ENCODE measurements around the gene SYMPK. TPM values are rescaled to one million over a fixed set of nuclear protein-coding genes. Genes with fewer than 3 reads are reported as not detected.

Gene SYMPK
- total and polyA plus RNA-seq, 2 donors from 2014 or later: 61.5 to 77.4 TPM

DNA sequence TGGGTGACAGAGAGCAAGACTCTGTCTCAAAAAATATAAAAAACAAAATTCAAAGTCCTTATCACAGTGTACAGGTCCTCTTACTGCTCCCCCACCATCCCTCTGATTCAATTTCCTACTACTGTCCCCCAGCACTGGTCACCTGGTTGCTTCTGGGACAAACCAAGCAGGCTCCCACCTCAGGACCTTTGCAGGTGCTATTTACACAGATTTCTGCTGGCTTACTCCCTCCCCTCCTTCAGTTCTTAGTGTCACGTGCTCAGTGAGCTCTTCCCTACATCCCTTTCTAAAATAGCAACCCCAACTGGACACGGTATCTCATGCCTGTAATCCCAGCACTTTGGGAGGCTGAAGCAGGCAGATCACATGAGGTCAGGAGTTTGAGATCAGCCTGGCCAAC lies 17.0 kb upstream of the SYMPK start:
- Histone ChIP-seq H3K4me1 (ENCODE audit: control insufficient read depth in 2 of 3, insufficient read depth in 2 of 3, low read depth in 1 of 3, low read length in 3 of 3) (peaks cover 0 to 31% (median 11%) of the 10 kb centered on the region in 3 donors), H3K27me3 (ENCODE audit: control insufficient read depth, insufficient read depth, low read length) (no peaks in the 10 kb centered on the region), H3K4me3 (ENCODE audit: low read length in 3 of 3) (no peak overlapping the region), H3K9me3 (ENCODE audit: control insufficient read depth in 2 of 3, insufficient read depth in 1 of 3, low read length in 3 of 3) (no peaks in the 10 kb centered on the region), H3K9ac (ENCODE audit: low read length in 3 of 3) (no peak overlapping the region), H3K27ac (ENCODE audit: low read depth in 2 of 2, low read length in 2 of 2) (no peak overlapping the region), H3K36me3 (ENCODE audit: control insufficient read depth in 2 of 3, insufficient read depth in 3 of 3, low read length in 3 of 3) (no peaks in the 10 kb centered on the region)
- FAIRE-seq (no peak), DNase-seq (no peak)
- TF ChIP-seq, protein P1, sequence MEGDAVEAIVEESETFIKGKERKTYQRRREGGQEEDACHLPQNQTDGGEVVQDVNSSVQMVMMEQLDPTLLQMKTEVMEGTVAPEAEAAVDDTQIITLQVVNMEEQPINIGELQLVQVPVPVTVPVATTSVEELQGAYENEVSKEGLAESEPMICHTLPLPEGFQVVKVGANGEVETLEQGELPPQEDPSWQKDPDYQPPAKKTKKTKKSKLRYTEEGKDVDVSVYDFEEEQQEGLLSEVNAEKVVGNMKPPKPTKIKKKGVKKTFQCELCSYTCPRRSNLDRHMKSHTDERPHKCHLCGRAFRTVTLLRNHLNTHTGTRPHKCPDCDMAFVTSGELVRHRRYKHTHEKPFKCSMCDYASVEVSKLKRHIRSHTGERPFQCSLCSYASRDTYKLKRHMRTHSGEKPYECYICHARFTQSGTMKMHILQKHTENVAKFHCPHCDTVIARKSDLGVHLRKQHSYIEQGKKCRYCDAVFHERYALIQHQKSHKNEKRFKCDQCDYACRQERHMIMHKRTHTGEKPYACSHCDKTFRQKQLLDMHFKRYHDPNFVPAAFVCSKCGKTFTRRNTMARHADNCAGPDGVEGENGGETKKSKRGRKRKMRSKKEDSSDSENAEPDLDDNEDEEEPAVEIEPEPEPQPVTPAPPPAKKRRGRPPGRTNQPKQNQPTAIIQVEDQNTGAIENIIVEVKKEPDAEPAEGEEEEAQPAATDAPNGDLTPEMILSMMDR (IDR thresholded peaks at IDR 0.05; ENCODE audit: borderline replicate concordance, extremely low read depth, insufficient read depth): no peak
- intact Hi-C loops (cut with DNase I): no loop called here

DNA sequence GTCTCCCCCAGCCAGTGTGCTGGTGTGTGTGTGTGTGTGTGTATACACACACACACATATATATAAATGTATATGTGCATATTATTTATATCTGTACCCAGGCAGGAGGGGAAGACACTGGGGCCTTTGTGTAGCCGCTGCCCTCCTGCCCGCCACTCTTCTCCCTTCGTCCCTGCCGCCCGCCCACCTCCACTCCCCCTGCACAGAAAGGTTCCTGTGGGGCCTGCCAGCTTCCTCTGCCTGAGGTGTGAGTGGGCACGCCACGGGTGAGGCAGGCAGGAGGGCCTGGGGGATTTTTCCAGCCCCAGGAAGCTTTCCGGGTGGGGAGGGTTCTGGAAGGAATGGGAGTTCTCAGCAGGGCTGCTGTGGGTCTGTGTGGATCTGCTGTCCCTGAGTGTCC lies 16.1 kb upstream of the SYMPK start:
- intact Hi-C loops (cut with DNase I): no loop called here
- Histone ChIP-seq H3K9me3 (ENCODE audit: control insufficient read depth in 2 of 3, insufficient read depth in 1 of 3, low read length in 3 of 3) (no peaks in the 10 kb centered on the region), H3K9ac (ENCODE audit: low read length in 3 of 3) (no peak overlapping the region), H3K36me3 (ENCODE audit: control insufficient read depth in 2 of 3, insufficient read depth in 3 of 3, low read length in 3 of 3) (no peaks in the 10 kb centered on the region), H3K4me3 (ENCODE audit: low read length in 3 of 3) (no peak overlapping the region), H3K4me1 (ENCODE audit: control insufficient read depth in 2 of 3, insufficient read depth in 2 of 3, low read depth in 1 of 3, low read length in 3 of 3) (peaks cover 0 to 22% (median 11%) of the 10 kb centered on the region in 3 donors), H3K27ac (ENCODE audit: low read depth in 2 of 2, low read length in 2 of 2) (no peak overlapping the region), H3K27me3 (ENCODE audit: control insufficient read depth, insufficient read depth, low read length) (no peaks in the 10 kb centered on the region)
- TF ChIP-seq, protein P1 (IDR thresholded peaks at IDR 0.05; ENCODE audit: borderline replicate concordance, extremely low read depth, insufficient read depth): no peak
- no peak for DNase-seq
- FAIRE-seq: no peak

DNA sequence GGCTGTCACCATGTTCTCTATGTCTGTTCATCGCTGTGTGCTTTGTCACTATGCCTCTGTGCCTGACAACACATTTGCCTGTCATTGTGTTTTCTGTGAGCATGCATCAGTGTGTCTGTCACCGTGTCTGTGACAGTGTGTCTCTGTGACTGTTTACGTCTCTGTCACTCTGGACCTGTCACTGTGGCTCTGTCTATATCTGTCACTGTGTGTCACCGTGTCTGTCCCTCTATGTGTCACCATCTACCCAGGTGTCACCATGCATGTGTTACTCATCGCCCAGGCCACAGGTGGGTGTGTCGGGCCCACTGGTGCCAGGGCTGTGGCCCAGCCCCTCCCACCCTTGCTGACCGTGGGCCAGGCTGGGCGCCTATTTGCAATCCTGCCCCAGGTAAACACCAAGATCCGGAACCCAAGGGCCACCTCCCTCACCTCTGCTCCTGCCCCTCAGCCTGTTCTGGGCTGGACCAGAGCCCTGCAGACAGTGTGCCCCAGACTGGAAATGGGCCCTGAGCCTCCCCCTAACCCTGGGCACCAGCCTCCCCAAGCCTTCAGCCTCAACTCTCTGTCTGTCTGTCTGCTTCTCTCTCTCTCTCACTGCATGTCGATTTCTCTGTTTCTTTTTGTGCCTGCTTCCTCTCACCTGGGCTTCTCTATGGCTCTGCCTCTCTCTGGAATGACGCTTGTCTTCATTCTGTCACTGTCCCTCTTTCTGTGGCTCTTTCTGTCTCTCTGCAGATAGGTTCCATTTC lies 15.3 kb upstream of the SYMPK start:
- Histone ChIP-seq H3K9ac (ENCODE audit: low read length in 3 of 3) (no peak overlapping the region), H3K9me3 (ENCODE audit: control insufficient read depth in 2 of 3, insufficient read depth in 1 of 3, low read length in 3 of 3) (no peaks in the 10 kb centered on the region), H3K4me1 (ENCODE audit: control insufficient read depth in 2 of 3, insufficient read depth in 2 of 3, low read depth in 1 of 3, low read length in 3 of 3) (peaks cover 0 to 16% (median 10%) of the 10 kb centered on the region in 3 donors), H3K4me3 (ENCODE audit: low read length in 3 of 3) (no peak overlapping the region), H3K36me3 (ENCODE audit: control insufficient read depth in 2 of 3, insufficient read depth in 3 of 3, low read length in 3 of 3) (no peaks in the 10 kb centered on the region), H3K27ac (ENCODE audit: low read depth in 2 of 2, low read length in 2 of 2) (peak overlapping the region in 1 of 2 donors; percentile 5), H3K27me3 (ENCODE audit: control insufficient read depth, insufficient read depth, low read length) (no peaks in the 10 kb centered on the region)
- FAIRE-seq (no peak), DNase-seq (peak in 1 of 5 donors; percentile 44)
- intact Hi-C loops (cut with DNase I): no loop called here
- TF ChIP-seq, protein P1 (IDR thresholded peaks at IDR 0.05; ENCODE audit: borderline replicate concordance, extremely low read depth, insufficient read depth): no peak
